Tibial artery (tissue), 4 donors: ENCODE results near the gene CASQ1.

ENCODE experiments used
- DNase-seq, 2 donors: peaks; one replicate each; pipeline ENCODE4 v3.0.0-alpha.2; 2019
- H3K27ac ChIP-seq, 2 donors: fragments of 200-600 bp; sonication (generic) in 1 of 2; 1 replicate in 1 of 2; 2 replicates in 1 of 2; pipeline ENCODE4 v1.5.1; 2018 to 2019; ENCODE audit warnings: mild to moderate bottlenecking in 1 of 2
- H3K27me3 ChIP-seq, 2 donors: fragments of 200-600 bp; sonication (generic) in 1 of 2; one replicate each; pipeline versions ENCODE4 v1.5.1 to v1.6.0; 2016 to 2019
- H3K36me3 ChIP-seq, 3 donors: fragments of 200-600 bp; sonication (generic) in 2 of 3; one replicate each; pipeline ENCODE4 v1.5.1; 2016 to 2019; ENCODE audit warnings: mild to moderate bottlenecking in 2 of 3
- H3K4me1 ChIP-seq, 4 donors: fragments of 200-600 bp; sonication (generic) in 2 of 4; 1 replicate in 3 of 4; 2 replicates in 1 of 4; pipeline ENCODE4 v1.5.1; 2016 to 2019
- H3K4me3 ChIP-seq, 2 donors: fragments of 200-600 bp; sonication (generic) in 1 of 2; 1 replicate in 1 of 2; 2 replicates in 1 of 2; pipeline ENCODE4 v1.5.1; 2018 to 2019; ENCODE audit warnings: mild to moderate bottlenecking in 2 of 2
- H3K9me3 ChIP-seq, 3 donors: fragments of 200-600 bp; sonication (generic) in 1 of 3; one replicate each; pipeline ENCODE4 v1.5.1; 2016 to 2019
- intact Hi-C: fragments of 100-400 bp; cut with DNase I; formaldehyde crosslinking; loops from one replicate; pipeline ENCODE4 v1.15.0; 2023; ENCODE audit warnings: low total_unique reads
- TF ChIP-seq, protein P1 (sequence below), 2 experiments: fragments of 200-600 bp in 1 of 2; fragments of 450-650 bp in 1 of 2; IDR thresholded peaks; one replicate each; pipeline ENCODE4 v1.5.1; 2017 to 2019; ENCODE audit warnings: antibody characterized with exemption in 2 of 2, mild to moderate bottlenecking in 1 of 2, moderate library complexity in 1 of 2

The CASQ1 gene

DNA sequence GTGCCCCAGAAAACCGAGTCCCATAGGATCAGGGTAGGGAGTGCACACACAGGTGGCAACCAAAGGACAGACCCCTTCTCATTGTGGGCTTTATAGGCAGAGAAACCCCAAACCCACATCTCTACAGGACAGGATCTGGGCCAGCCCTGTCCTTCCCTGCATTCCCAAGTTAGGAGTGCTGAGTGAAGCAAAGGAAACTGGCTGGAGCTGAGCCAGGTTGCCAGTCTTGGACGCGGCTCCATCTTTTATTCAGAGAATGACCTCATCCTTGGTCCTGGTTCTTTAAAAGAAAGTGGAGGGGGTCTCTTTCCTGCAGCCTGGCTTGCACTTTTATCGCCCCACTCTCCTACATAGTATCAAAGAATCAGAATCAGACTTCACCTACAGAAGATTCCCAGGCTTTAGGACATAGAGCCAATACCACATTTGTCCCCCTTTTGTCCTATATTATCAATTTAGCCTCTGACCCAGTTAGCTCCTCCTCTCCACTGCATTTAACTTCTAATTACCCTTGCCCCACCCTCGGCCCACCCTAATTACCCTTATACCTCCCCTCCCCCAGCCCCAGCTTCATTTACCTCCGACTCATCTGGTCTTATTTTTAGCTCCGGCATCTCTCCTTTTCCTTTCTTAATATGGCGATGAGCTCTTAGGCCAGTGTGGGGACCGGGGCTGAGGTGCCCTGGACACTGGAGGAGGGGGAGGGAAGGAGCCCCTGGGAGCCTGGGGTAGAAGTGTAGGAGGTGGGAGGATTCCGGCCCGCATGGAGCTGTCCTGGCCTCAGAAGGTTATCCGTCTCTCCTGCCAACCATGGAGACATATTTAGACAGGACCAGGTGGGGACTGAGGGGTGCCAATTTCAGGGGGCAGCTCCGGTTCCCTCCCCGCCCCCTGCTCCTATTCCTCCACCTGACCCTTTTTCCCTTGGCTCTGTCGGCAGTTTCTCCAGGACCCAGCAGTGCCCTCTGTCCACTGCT, at the start of gene CASQ1:
Gene CASQ1 (plus strand): TSS at position 927 of the 977 bp plus-strand sequence. CDS start 177 bp downstream, outside the sequence.
- H3K9me3 ChIP-seq: no peaks in the 10 kb centered on the region
- peaks cover 0 to 27% (median 24%) of the 10 kb centered on the region in 4 donors for H3K4me1 ChIP-seq
- no peaks in the 10 kb centered on the region for H3K27me3 ChIP-seq
- peak in 1 of 2 donors; percentile 89 for DNase-seq
- TF ChIP-seq, protein P1, sequence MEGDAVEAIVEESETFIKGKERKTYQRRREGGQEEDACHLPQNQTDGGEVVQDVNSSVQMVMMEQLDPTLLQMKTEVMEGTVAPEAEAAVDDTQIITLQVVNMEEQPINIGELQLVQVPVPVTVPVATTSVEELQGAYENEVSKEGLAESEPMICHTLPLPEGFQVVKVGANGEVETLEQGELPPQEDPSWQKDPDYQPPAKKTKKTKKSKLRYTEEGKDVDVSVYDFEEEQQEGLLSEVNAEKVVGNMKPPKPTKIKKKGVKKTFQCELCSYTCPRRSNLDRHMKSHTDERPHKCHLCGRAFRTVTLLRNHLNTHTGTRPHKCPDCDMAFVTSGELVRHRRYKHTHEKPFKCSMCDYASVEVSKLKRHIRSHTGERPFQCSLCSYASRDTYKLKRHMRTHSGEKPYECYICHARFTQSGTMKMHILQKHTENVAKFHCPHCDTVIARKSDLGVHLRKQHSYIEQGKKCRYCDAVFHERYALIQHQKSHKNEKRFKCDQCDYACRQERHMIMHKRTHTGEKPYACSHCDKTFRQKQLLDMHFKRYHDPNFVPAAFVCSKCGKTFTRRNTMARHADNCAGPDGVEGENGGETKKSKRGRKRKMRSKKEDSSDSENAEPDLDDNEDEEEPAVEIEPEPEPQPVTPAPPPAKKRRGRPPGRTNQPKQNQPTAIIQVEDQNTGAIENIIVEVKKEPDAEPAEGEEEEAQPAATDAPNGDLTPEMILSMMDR (IDR thresholded peaks at IDR 0.05): no peak
- no peak within 1 kb of the TSS for H3K4me3 ChIP-seq
- intact Hi-C loops: no loop called here
- peak within 1 kb of the TSS; percentile 17 to 26 for H3K27ac ChIP-seq
- H3K36me3 ChIP-seq: no peaks in the 10 kb centered on the region

DNA sequence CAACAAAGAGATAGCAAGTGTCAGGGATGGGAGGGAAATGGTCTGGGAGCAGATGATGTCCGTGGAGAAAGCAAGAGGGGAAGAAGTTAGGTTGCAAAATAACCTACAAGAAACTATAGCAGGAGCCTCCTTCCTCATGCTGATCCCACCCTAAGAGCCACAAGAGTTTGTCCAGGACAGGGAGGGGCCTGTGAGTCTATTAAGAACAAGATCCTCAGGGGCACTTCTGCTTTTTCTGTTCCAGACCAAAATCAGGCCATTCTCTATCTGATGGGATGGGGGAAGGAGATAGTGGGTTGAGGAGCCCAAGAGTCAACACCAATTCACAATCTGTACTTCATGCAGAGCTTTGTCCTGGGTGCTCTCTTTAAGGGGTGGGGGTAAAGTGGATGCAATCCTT, 46.7 kb upstream of the CASQ1 start:
- Histone ChIP-seq H3K4me3 (no peak overlapping the region), H3K27me3 (no peaks in the 10 kb centered on the region), H3K36me3 (peaks cover 15 to 24% (median 21%) of the 10 kb centered on the region in 3 donors), H3K9me3 (no peaks in the 10 kb centered on the region), H3K27ac (no peak overlapping the region), H3K4me1 (peaks cover 0 to 18% (median under 1%) of the 10 kb centered on the region in 4 donors)
- no peak for DNase-seq
- intact Hi-C loops: no loop called here
- TF ChIP-seq, protein P1 (IDR thresholded peaks at IDR 0.05): no peak

DNA sequence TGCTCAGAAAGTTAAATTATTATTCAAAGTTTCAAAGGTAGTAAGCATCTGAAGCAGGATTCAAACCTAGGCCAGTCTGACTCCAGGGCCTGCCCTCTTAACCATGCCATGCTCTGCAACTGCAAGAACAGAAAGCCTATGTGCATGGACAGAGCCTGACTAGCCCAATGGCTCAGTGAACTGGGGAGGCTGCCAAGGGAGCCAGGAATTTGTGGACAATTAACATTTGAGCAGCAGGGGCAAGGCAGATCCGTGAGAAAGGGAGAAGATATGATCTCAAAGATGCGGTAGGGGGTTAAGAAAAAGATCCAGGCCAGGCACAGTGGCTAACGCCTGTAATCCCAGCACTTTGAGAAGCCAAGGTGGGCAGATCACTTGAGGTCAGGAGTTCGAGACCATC, 45.5 kb upstream of the CASQ1 start:
- TF ChIP-seq, protein P1 (IDR thresholded peaks at IDR 0.05): no peak
- Histone ChIP-seq H3K4me3 (no peak overlapping the region), H3K9me3 (no peaks in the 10 kb centered on the region), H3K36me3 (peaks cover 5 to 12% (median 12%) of the 10 kb centered on the region in 3 donors), H3K27me3 (no peaks in the 10 kb centered on the region), H3K27ac (no peak overlapping the region), H3K4me1 (peaks cover 0 to 30% (median 4%) of the 10 kb centered on the region in 4 donors)
- DNase-seq: no peak
- intact Hi-C loops: no loop called here

DNA sequence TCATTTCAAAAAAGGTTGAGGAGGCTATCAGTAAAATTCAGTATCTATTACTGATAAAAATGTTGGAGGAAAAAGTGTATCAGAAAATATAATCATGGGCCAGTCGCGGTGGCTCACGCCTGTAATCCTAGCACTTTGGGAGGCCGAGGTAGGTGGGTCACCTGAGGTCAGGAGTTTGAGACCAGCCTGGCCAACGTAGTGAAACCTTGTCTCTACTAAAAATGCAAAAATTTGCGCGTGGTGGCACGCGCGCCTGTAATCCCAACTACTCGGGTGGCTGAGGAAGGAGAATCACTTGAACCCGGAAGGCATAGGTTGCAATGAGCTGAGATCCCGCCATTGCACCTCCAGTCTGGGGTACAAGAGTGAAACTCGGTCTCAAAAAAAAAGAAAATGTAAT, 44.3 kb upstream of the CASQ1 start:
- intact Hi-C loops: no loop called here

DNA sequence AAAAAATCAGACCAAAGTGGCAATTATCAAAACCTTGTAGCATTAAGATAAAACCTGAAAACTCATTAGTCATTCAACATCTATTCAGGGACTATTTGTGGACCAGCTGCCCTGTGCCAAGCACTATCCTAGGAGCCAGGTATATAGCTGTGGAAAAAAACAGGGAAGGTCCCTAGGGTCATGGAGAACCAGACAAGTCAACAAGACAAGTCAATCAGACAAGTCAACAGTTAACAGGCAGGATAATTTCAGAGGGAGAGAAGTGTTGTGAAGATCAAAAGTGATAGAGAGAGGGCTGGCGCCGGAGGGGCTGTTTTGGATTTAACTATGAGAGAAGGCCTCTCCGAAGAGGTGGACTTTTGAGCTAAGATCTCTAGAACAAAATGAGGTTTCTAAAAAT, 42.3 kb upstream of the CASQ1 start:
- no peaks in the 10 kb centered on the region for H3K9me3 ChIP-seq
- H3K4me3 ChIP-seq: no peak overlapping the region
- no peak for DNase-seq
- H3K4me1 ChIP-seq: peaks cover 0 to 43% (median 6%) of the 10 kb centered on the region in 4 donors
- TF ChIP-seq, protein P1 (IDR thresholded peaks at IDR 0.05): no peak
- H3K27me3 ChIP-seq: no peaks in the 10 kb centered on the region
- no peaks in the 10 kb centered on the region for H3K36me3 ChIP-seq
- peak overlapping the region; percentile 76 to 79 for H3K27ac ChIP-seq
- intact Hi-C loops: no loop called here

More for the DNA sequence above, 44.3 kb upstream of the CASQ1 start:
- TF ChIP-seq, protein P1 (IDR thresholded peaks at IDR 0.05): no peak
- H3K36me3 ChIP-seq: peaks cover 0 to under 1% (median 0%) of the 10 kb centered on the region in 3 donors
- DNase-seq: no peak
- H3K4me1 ChIP-seq: peaks cover 0 to 40% (median 6%) of the 10 kb centered on the region in 4 donors
- H3K4me3 ChIP-seq: no peak overlapping the region
- no peaks in the 10 kb centered on the region for H3K27me3 ChIP-seq
- no peaks in the 10 kb centered on the region for H3K9me3 ChIP-seq
- no peak overlapping the region for H3K27ac ChIP-seq
